GM23338 (cell line): ENCODE data around the gene RAB8B. TPM values are rescaled to one million over a fixed set of nuclear protein-coding genes. Genes with fewer than 3 reads are reported as not detected.

Experiments used
- ATAC-seq: fragments of 200-7000 bp; cut with Tn5 transposase; 3 replicates; pipeline ENCODE4 v1.9.1; 2020
- DNase-seq: peaks from one replicate; pipeline ENCODE4 v3.0.0-alpha.2; 2015; ENCODE audit warnings: low spot score
- H2AFZ ChIP-seq: fragments of 200-600 bp; sonication (generic); 2 replicates; pipeline ENCODE4 v1.8.0; 2016; ENCODE audit warnings: antibody characterized with exemption, mild to moderate bottlenecking, moderate library complexity
- H3F3A ChIP-seq: fragments of 200-600 bp; sonication (generic); replicated peaks from 2 replicates; pipeline ENCODE4 v1.8.0; 2017; ENCODE audit warnings: antibody characterized with exemption, mixed run types, low read depth
- H3K27ac ChIP-seq: fragments of 200-600 bp; sonication (generic); 2 replicates; pipeline ENCODE4 v1.6.1; 2016; ENCODE audit warnings: low read depth
- H3K27me3 ChIP-seq: fragments of 200-600 bp; sonication (generic); 2 replicates; pipeline ENCODE4 v1.8.0; 2016; ENCODE audit warnings: mild to moderate bottlenecking, mixed run types, moderate library complexity; ENCODE audit not compliant: insufficient read depth
- H3K36me3 ChIP-seq: fragments of 200-600 bp; sonication (generic); 2 replicates; pipeline ENCODE4 v1.8.0; 2016; ENCODE audit warnings: mild to moderate bottlenecking; ENCODE audit not compliant: insufficient read depth
- H3K4me1 ChIP-seq: fragments of 200-600 bp; sonication (generic); 2 replicates; pipeline ENCODE4 v1.8.0; 2016; ENCODE audit warnings: mild to moderate bottlenecking, moderate library complexity; ENCODE audit not compliant: insufficient read depth
- H3K4me2 ChIP-seq: fragments of 200-600 bp; sonication (generic); 2 replicates; pipeline ENCODE4 v1.7.1; 2017; ENCODE audit warnings: mixed run types
- H3K4me3 ChIP-seq: fragments of 200-600 bp; sonication (generic); 2 replicates; pipeline ENCODE4 v1.6.1; 2016; ENCODE audit warnings: mixed run types
- H3K79me2 ChIP-seq: fragments of 200-600 bp; sonication (generic); replicated peaks from 2 replicates; pipeline ENCODE4 v1.8.0; 2017; ENCODE audit warnings: mild to moderate bottlenecking; ENCODE audit not compliant: insufficient read depth
- H3K9me2 ChIP-seq: fragments of 200-600 bp; sonication (generic); 2 replicates; pipeline ENCODE4 v1.8.0; 2017; ENCODE audit not compliant: insufficient read depth
- H4K20me1 ChIP-seq: fragments of 200-600 bp; sonication (generic); replicated peaks from 2 replicates; pipeline ENCODE4 v1.8.0; 2017; ENCODE audit warnings: mild to moderate bottlenecking; ENCODE audit not compliant: insufficient read depth
- H3K27ac Mint-ChIP-seq: 2 replicates; pipeline ENCODE4 v1.8.0; 2020; ENCODE audit warnings: inconsistent platforms, mild to moderate bottlenecking, moderate library complexity, mixed read lengths
- H3K27me3 Mint-ChIP-seq: 3 replicates; pipeline ENCODE4 v1.8.0; 2022; ENCODE audit warnings: low read depth, mild to moderate bottlenecking, moderate library complexity, mixed read lengths, inconsistent platforms; ENCODE audit not compliant: insufficient read depth, poor library complexity
- H3K36me3 Mint-ChIP-seq: 3 replicates; pipeline ENCODE4 v1.8.0; 2021; ENCODE audit warnings: low read depth, mild to moderate bottlenecking, inconsistent platforms, moderate library complexity, mixed read lengths
- H3K4me1 Mint-ChIP-seq: 3 replicates; pipeline ENCODE4 v1.8.0; 2020; ENCODE audit warnings: mild to moderate bottlenecking, inconsistent platforms, mixed read lengths
- H3K4me3 Mint-ChIP-seq: 3 replicates; pipeline ENCODE4 v1.8.0; 2021; ENCODE audit warnings: moderate library complexity, mild to moderate bottlenecking, inconsistent platforms, mixed read lengths
- H3K9me3 Mint-ChIP-seq: 3 replicates; pipeline ENCODE4 v1.8.0; 2020; ENCODE audit warnings: moderate library complexity, mild to moderate bottlenecking, inconsistent platforms, mixed read lengths
- EZH2 ChIP-seq: fragments of 200-600 bp; sonication (generic); IDR thresholded peaks from one replicate; pipeline ENCODE4 v1.8.0; 2017; ENCODE audit warnings: antibody characterized with exemption, mild to moderate bottlenecking, low read depth; ENCODE audit not compliant: unreplicated experiment
- JUNB ChIP-seq: IDR thresholded peaks from one replicate; pipeline ENCODE4 v1.6.1; 2016; ENCODE audit warnings: antibody characterized with exemption; ENCODE audit not compliant: unreplicated experiment
- STAT1 ChIP-seq: IDR thresholded peaks from one replicate; pipeline ENCODE4 v1.6.1; 2016; ENCODE audit warnings: antibody characterized with exemption; ENCODE audit not compliant: unreplicated experiment
- ZNF331 ChIP-seq: fragments of 250-450 bp; sonication (Bioruptor Pico); IDR thresholded peaks from 2 replicates; pipeline ENCODE4 v1.5.0; 2020; ENCODE audit warnings: low read depth, mild to moderate bottlenecking, moderate library complexity
- polyA plus RNA-seq: library from polyadenylated mRNA; unstranded; fragments of >200 nt; fragmentation: Nextera tagmentation; extraction: Ambion mirVana; gene quantifications from 2 replicates; pipeline ENCODE4 v1.2.1, GENCODE V29; 2016
- total RNA-seq: library from RNA; depleted of rRNA; stranded (reverse); fragments of >200 nt; shearing (Covaris generic); gene quantifications from 2 replicates; pipeline ENCODE4 v1.2.3, GENCODE V29; 2014
- TF ChIP-seq, protein P1 (sequence below): fragments of 250-450 bp; sonication (Bioruptor Pico); IDR thresholded peaks from 2 replicates; pipeline ENCODE4 v1.5.0; 2020; ENCODE audit warnings: mild to moderate bottlenecking, moderate library complexity
- TF ChIP-seq, protein P2 (sequence below): IDR thresholded peaks from one replicate; pipeline ENCODE4 v1.6.1; 2018; ENCODE audit warnings: antibody characterized with exemption; ENCODE audit not compliant: unreplicated experiment
- TF ChIP-seq, protein P3 (sequence below), 2 experiments: fragments of 200-600 bp in 1 of 2; sonication (generic) in 1 of 2; conservative IDR thresholded peaks; 2 replicates each; pipeline versions ENCODE4 v1.5.1 to v1.6.1; 2016 to 2017; ENCODE audit warnings: antibody characterized with exemption in 2 of 2, low read depth in 2 of 2, mild to moderate bottlenecking in 2 of 2, moderate library complexity in 1 of 2

The RAB8B gene
- total and polyA plus RNA-seq, 2 experiments from 2014 or later, result 23.2 to 41.7 TPM

DNA sequence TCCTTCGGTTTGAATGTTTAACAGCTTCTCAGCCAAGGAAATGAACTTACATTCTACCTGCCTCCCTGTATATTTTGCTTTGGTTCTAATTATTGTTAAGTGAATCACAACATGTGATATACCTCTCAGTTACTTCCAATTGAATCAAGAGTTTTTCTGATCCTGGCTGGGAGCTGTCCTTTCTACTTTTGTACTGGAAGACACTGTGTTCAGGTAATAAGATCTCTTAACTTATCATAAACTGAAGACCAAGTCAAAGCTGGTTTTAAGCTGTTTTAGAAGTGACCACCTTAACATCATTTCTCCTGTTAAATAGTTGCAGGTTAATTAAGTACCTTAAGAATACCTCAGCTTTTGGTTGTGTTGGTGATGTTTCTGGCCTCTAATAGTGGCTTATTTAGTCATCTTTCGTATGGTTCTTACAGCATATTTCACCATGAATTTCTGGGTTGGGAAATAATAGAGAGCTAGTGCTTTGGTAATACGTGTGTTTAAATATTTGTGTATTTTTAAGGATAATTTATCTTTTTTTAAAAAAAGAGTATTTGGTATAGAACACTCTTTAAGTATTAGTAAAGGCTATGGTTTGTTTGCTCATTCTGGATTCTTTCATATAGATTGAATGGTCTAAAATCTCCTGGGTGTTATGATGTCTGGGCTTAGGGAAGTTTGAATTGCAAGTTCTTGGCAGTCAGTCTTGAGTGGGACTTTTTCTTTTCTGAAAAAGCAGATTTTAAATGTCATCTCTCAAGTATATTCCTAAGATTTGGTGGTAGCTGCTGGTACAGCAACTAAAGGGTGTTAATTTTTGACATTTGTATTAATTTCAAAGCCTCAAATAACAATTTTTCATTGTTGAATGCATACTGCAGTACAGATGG is 1.6 kb downstream of the RAB8B start:
- Histone ChIP-seq H3K27me3 (no peaks in the 10 kb centered on the region), H4K20me1 (0 out of 2 replicates have a peak, but pooled peaks cover 5% of the 10 kb centered on the region), H3K79me2 (peaks cover 63% of the 10 kb centered on the region), H3K27ac (no peak overlapping the region), H3K36me3 (no peaks in the 10 kb centered on the region), H3K4me1 (peaks cover 61% of the 10 kb centered on the region), H3K4me2 (peak overlapping the region; percentile 87), H3F3A (no peaks in the 10 kb centered on the region; the same call in 1 of the 2 replicates), H2AFZ (no peak overlapping the region), H3K9me2 (no peaks in the 10 kb centered on the region), H3K4me3 (peak overlapping the region; percentile 89)
- no peaks in the 10 kb centered on the region for H3K9me3 Mint-ChIP-seq
- peaks cover 9% of the 10 kb centered on the region for H3K27me3 Mint-ChIP-seq
- H3K4me3 Mint-ChIP-seq, result peak overlapping the region; percentile 88
- TF ChIP-seq, protein P1, sequence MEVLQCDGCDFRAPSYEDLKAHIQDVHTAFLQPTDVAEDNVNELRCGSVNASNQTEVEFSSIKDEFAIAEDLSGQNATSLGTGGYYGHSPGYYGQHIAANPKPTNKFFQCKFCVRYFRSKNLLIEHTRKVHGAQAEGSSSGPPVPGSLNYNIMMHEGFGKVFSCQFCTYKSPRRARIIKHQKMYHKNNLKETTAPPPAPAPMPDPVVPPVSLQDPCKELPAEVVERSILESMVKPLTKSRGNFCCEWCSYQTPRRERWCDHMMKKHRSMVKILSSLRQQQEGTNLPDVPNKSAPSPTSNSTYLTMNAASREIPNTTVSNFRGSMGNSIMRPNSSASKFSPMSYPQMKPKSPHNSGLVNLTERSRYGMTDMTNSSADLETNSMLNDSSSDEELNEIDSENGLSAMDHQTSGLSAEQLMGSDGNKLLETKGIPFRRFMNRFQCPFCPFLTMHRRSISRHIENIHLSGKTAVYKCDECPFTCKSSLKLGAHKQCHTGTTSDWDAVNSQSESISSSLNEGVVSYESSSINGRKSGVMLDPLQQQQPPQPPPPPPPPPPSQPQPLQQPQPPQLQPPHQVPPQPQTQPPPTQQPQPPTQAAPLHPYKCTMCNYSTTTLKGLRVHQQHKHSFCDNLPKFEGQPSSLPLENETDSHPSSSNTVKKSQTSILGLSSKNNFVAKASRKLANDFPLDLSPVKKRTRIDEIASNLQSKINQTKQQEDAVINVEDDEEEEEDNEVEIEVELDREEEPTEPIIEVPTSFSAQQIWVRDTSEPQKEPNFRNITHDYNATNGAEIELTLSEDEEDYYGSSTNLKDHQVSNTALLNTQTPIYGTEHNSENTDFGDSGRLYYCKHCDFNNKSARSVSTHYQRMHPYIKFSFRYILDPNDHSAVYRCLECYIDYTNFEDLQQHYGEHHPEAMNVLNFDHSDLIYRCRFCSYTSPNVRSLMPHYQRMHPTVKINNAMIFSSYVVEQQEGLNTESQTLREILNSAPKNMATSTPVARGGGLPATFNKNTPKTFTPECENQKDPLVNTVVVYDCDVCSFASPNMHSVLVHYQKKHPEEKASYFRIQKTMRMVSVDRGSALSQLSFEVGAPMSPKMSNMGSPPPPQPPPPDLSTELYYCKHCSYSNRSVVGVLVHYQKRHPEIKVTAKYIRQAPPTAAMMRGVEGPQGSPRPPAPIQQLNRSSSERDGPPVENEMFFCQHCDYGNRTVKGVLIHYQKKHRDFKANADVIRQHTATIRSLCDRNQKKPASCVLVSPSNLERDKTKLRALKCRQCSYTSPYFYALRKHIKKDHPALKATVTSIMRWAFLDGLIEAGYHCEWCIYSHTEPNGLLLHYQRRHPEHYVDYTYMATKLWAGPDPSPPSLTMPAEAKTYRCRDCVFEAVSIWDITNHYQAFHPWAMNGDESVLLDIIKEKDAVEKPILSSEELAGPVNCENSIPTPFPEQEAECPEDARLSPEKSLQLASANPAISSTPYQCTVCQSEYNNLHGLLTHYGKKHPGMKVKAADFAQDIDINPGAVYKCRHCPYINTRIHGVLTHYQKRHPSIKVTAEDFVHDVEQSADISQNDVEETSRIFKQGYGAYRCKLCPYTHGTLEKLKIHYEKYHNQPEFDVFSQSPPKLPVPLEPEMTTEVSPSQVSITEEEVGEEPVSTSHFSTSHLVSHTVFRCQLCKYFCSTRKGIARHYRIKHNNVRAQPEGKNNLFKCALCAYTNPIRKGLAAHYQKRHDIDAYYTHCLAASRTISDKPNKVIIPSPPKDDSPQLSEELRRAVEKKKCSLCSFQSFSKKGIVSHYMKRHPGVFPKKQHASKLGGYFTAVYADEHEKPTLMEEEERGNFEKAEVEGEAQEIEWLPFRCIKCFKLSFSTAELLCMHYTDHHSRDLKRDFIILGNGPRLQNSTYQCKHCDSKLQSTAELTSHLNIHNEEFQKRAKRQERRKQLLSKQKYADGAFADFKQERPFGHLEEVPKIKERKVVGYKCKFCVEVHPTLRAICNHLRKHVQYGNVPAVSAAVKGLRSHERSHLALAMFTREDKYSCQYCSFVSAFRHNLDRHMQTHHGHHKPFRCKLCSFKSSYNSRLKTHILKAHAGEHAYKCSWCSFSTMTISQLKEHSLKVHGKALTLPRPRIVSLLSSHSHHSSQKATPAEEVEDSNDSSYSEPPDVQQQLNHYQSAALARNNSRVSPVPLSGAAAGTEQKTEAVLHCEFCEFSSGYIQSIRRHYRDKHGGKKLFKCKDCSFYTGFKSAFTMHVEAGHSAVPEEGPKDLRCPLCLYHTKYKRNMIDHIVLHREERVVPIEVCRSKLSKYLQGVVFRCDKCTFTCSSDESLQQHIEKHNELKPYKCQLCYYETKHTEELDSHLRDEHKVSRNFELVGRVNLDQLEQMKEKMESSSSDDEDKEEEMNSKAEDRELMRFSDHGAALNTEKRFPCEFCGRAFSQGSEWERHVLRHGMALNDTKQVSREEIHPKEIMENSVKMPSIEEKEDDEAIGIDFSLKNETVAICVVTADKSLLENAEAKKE (CRISPR knock-in tag), result no peak
- TF ChIP-seq EZH2 (no peak), STAT1 (no peak), ZNF331 (CRISPR knock-in tag) (no peak), JUNB (no peak)
- TF ChIP-seq, protein P2, sequence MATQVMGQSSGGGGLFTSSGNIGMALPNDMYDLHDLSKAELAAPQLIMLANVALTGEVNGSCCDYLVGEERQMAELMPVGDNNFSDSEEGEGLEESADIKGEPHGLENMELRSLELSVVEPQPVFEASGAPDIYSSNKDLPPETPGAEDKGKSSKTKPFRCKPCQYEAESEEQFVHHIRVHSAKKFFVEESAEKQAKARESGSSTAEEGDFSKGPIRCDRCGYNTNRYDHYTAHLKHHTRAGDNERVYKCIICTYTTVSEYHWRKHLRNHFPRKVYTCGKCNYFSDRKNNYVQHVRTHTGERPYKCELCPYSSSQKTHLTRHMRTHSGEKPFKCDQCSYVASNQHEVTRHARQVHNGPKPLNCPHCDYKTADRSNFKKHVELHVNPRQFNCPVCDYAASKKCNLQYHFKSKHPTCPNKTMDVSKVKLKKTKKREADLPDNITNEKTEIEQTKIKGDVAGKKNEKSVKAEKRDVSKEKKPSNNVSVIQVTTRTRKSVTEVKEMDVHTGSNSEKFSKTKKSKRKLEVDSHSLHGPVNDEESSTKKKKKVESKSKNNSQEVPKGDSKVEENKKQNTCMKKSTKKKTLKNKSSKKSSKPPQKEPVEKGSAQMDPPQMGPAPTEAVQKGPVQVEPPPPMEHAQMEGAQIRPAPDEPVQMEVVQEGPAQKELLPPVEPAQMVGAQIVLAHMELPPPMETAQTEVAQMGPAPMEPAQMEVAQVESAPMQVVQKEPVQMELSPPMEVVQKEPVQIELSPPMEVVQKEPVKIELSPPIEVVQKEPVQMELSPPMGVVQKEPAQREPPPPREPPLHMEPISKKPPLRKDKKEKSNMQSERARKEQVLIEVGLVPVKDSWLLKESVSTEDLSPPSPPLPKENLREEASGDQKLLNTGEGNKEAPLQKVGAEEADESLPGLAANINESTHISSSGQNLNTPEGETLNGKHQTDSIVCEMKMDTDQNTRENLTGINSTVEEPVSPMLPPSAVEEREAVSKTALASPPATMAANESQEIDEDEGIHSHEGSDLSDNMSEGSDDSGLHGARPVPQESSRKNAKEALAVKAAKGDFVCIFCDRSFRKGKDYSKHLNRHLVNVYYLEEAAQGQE, result no peak
- TF ChIP-seq, protein P3, sequence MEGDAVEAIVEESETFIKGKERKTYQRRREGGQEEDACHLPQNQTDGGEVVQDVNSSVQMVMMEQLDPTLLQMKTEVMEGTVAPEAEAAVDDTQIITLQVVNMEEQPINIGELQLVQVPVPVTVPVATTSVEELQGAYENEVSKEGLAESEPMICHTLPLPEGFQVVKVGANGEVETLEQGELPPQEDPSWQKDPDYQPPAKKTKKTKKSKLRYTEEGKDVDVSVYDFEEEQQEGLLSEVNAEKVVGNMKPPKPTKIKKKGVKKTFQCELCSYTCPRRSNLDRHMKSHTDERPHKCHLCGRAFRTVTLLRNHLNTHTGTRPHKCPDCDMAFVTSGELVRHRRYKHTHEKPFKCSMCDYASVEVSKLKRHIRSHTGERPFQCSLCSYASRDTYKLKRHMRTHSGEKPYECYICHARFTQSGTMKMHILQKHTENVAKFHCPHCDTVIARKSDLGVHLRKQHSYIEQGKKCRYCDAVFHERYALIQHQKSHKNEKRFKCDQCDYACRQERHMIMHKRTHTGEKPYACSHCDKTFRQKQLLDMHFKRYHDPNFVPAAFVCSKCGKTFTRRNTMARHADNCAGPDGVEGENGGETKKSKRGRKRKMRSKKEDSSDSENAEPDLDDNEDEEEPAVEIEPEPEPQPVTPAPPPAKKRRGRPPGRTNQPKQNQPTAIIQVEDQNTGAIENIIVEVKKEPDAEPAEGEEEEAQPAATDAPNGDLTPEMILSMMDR (conservative IDR thresholded peaks at IDR 0.05; ENCODE audit: low read depth in 2 of 2), result no peak
- no peak overlapping the region for H3K27ac Mint-ChIP-seq
- ATAC-seq (no peak), DNase-seq (no peak)
- no peaks in the 10 kb centered on the region for H3K36me3 Mint-ChIP-seq
- peaks cover 50% of the 10 kb centered on the region for H3K4me1 Mint-ChIP-seq
